ENCODE measurements around the gene ABCG1.

ABCG1 gene

DNA sequence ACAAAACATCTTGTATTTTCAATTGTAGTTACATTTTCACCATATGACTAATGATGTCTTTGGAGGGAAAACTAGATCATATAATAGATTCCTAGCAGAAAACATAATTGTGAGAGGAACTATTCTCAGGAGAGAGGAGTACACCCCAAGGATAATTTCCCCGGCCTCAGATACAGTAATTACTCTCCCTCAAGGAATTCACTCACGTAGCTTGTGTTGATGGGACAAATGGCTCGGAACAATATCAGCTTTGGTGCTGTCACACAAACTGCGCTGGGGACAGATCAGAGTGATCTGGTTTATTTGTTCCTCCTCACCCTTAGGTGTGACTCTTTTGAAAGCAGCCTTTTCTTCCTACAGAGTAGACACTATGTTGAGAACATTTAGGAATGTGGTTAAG lies 11.2 kb downstream of the ABCG1 start:
- no peaks in the 10 kb centered on the region for H3K36me3 ChIP-seq (replicated peaks; ENCODE audit: insufficient read depth, low read length)
- no peaks in the 10 kb centered on the region for H3K79me2 ChIP-seq (ENCODE audit: low read length)
- H3K9me2 ChIP-seq (replicated peaks; ENCODE audit: insufficient read depth, low read length) = no peaks in the 10 kb centered on the region
- H4K20me1 ChIP-seq (ENCODE audit: insufficient read depth, low read length) = no peaks in the 10 kb centered on the region
- H3K9me3 ChIP-seq (replicated peaks; ENCODE audit: insufficient read depth, low read length) = no peaks in the 10 kb centered on the region
- peaks cover 44% of the 10 kb centered on the region for H3F3A ChIP-seq (ENCODE audit: insufficient read depth, low read length)
- H3K4me2 ChIP-seq (ENCODE audit: low read depth, low read length) = no peak overlapping the region
- peaks cover 51% of the 10 kb centered on the region for H3K4me1 ChIP-seq (ENCODE audit: low read length)
- no peak overlapping the region for H2AFZ ChIP-seq (ENCODE audit: low read length)
- no peak overlapping the region for H3K4me3 ChIP-seq (ENCODE audit: low read length)
- no peak for TF ChIP-seq EZH2 (optimal IDR thresholded peaks at IDR 0.05; ENCODE audit: low read depth, low read length)
- no peak overlapping the region for H3K27ac ChIP-seq (ENCODE audit: low read length)
- H3K27me3 ChIP-seq (replicated peaks; ENCODE audit: insufficient read depth, low read length) = peaks cover 4% of the 10 kb centered on the region; the same call in 1 of the 2 replicates
- no peak for DNase-seq
- no peak overlapping the region for H3K9ac ChIP-seq (ENCODE audit: low read length)

- no peak for DNase-seq
- Histone ChIP-seq H3K9ac (ENCODE audit: low read length) (no peak overlapping the region), H3K27me3 (replicated peaks; ENCODE audit: insufficient read depth, low read length) (peaks cover 7% of the 10 kb centered on the region; the same call in 1 of the 2 replicates), H2AFZ (ENCODE audit: low read length) (no peak overlapping the region), H4K20me1 (ENCODE audit: insufficient read depth, low read length) (no peaks in the 10 kb centered on the region), H3K4me2 (ENCODE audit: low read depth, low read length) (no peak overlapping the region), H3K9me3 (replicated peaks; ENCODE audit: insufficient read depth, low read length) (no peaks in the 10 kb centered on the region), H3K79me2 (ENCODE audit: low read length) (no peaks in the 10 kb centered on the region), H3K9me2 (replicated peaks; ENCODE audit: insufficient read depth, low read length) (no peaks in the 10 kb centered on the region), H3K36me3 (replicated peaks; ENCODE audit: insufficient read depth, low read length) (no peaks in the 10 kb centered on the region), H3K4me3 (ENCODE audit: low read length) (no peak overlapping the region), H3K27ac (ENCODE audit: low read length) (no peak overlapping the region), H3K4me1 (ENCODE audit: low read length) (peaks cover 55% of the 10 kb centered on the region), H3F3A (ENCODE audit: insufficient read depth, low read length) (peaks cover 47% of the 10 kb centered on the region)
- TF ChIP-seq EZH2phosphoT487 (IDR thresholded peaks at IDR 0.05; ENCODE audit: low read length) (no peak), EZH2 (optimal IDR thresholded peaks at IDR 0.05; ENCODE audit: low read depth, low read length) (no peak)
- TF ChIP-seq, protein P1, sequence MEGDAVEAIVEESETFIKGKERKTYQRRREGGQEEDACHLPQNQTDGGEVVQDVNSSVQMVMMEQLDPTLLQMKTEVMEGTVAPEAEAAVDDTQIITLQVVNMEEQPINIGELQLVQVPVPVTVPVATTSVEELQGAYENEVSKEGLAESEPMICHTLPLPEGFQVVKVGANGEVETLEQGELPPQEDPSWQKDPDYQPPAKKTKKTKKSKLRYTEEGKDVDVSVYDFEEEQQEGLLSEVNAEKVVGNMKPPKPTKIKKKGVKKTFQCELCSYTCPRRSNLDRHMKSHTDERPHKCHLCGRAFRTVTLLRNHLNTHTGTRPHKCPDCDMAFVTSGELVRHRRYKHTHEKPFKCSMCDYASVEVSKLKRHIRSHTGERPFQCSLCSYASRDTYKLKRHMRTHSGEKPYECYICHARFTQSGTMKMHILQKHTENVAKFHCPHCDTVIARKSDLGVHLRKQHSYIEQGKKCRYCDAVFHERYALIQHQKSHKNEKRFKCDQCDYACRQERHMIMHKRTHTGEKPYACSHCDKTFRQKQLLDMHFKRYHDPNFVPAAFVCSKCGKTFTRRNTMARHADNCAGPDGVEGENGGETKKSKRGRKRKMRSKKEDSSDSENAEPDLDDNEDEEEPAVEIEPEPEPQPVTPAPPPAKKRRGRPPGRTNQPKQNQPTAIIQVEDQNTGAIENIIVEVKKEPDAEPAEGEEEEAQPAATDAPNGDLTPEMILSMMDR (IDR thresholded peaks at IDR 0.05; ENCODE audit: low read length) = no peak
These were observed 11.7 kb downstream of the ABCG1 start for GRCh38 chr21:42230636-42231035.

- no peak overlapping the region for H3K4me2 ChIP-seq (ENCODE audit: low read depth, low read length)
- TF ChIP-seq EZH2phosphoT487 (IDR thresholded peaks at IDR 0.05; ENCODE audit: low read length) = no peak
- TF ChIP-seq EZH2 (optimal IDR thresholded peaks at IDR 0.05; ENCODE audit: low read depth, low read length) = no peak
- TF ChIP-seq, protein P1 (IDR thresholded peaks at IDR 0.05; ENCODE audit: low read length) = no peak
- DNase-seq = no peak
These were observed 12.8 kb downstream of the ABCG1 start for GRCh38 chr21:42231756-42232155.

GRCh38 chr21:42232176-42232825 lies 13.4 kb downstream of the ABCG1 start:
- Histone ChIP-seq H3K4me1 (ENCODE audit: low read length) (peaks cover 69% of the 10 kb centered on the region), H3K27me3 (replicated peaks; ENCODE audit: insufficient read depth, low read length) (peaks cover 20% of the 10 kb centered on the region), H3K4me2 (ENCODE audit: low read depth, low read length) (peak overlapping the region; percentile 61), H3K36me3 (replicated peaks; ENCODE audit: insufficient read depth, low read length) (no peaks in the 10 kb centered on the region), H3K27ac (ENCODE audit: low read length) (peak overlapping the region; percentile 86), H2AFZ (ENCODE audit: low read length) (peak overlapping the region; percentile 1; the same call in 1 of the 2 replicates), H3K9ac (ENCODE audit: low read length) (peak overlapping the region; percentile 20), H3K79me2 (ENCODE audit: low read length) (no peaks in the 10 kb centered on the region), H4K20me1 (ENCODE audit: insufficient read depth, low read length) (no peaks in the 10 kb centered on the region), H3F3A (ENCODE audit: insufficient read depth, low read length) (peaks cover 54% of the 10 kb centered on the region), H3K4me3 (ENCODE audit: low read length) (no peak overlapping the region), H3K9me3 (replicated peaks; ENCODE audit: insufficient read depth, low read length) (no peaks in the 10 kb centered on the region), H3K9me2 (replicated peaks; ENCODE audit: insufficient read depth, low read length) (no peaks in the 10 kb centered on the region)
- no peak for DNase-seq
- TF ChIP-seq, protein P1 (IDR thresholded peaks at IDR 0.05; ENCODE audit: low read length) = no peak
- no peak for TF ChIP-seq EZH2phosphoT487 (IDR thresholded peaks at IDR 0.05; ENCODE audit: low read length)
- TF ChIP-seq EZH2 (optimal IDR thresholded peaks at IDR 0.05; ENCODE audit: low read depth, low read length) = no peak

More at GRCh38 chr21:42231756-42232155, 12.8 kb downstream of the ABCG1 start:
- no peak overlapping the region for H2AFZ ChIP-seq (ENCODE audit: low read length)
- H3K9me2 ChIP-seq (replicated peaks; ENCODE audit: insufficient read depth, low read length) = no peaks in the 10 kb centered on the region
- H4K20me1 ChIP-seq (ENCODE audit: insufficient read depth, low read length) = no peaks in the 10 kb centered on the region
- peaks cover 66% of the 10 kb centered on the region for H3K4me1 ChIP-seq (ENCODE audit: low read length)
- no peak overlapping the region for H3K9ac ChIP-seq (ENCODE audit: low read length)
- H3K27ac ChIP-seq (ENCODE audit: low read length) = peak overlapping the region; percentile 86; the same call in 1 of the 2 replicates
- peaks cover 15% of the 10 kb centered on the region; the same call in 1 of the 2 replicates for H3K27me3 ChIP-seq (replicated peaks; ENCODE audit: insufficient read depth, low read length)
- no peak overlapping the region for H3K4me3 ChIP-seq (ENCODE audit: low read length)
- no peaks in the 10 kb centered on the region for H3K9me3 ChIP-seq (replicated peaks; ENCODE audit: insufficient read depth, low read length)
- H3K36me3 ChIP-seq (replicated peaks; ENCODE audit: insufficient read depth, low read length) = no peaks in the 10 kb centered on the region
- peaks cover 57% of the 10 kb centered on the region for H3F3A ChIP-seq (ENCODE audit: insufficient read depth, low read length)
- H3K79me2 ChIP-seq (ENCODE audit: low read length) = no peaks in the 10 kb centered on the region
